WTC11 (cell line): ENCODE results near the gene VILL. TPM values are rescaled to one million over a fixed set of nuclear protein-coding genes. Genes with fewer than 3 reads are reported as not detected.

Experiments
- ATAC-seq: fragments of 200-7000 bp; cut with Tn5 transposase; 2 replicates; pipeline ENCODE4 v1.10.0; 2021; ENCODE audit warnings: mild to moderate bottlenecking, moderate library complexity
- CTCF ChIA-PET: fragments of 300-600 bp; sonication (Branson Sonifier 250); formaldehyde crosslinking; loops from one replicate; lab custom pipeline; 2021; ENCODE audit warnings: antibody characterized with exemption; lab: Charles Lee
- POLR2A ChIA-PET: fragments of 350-600 bp; sonication (Branson Sonifier 250); formaldehyde crosslinking; loops from one replicate; lab custom pipeline; 2021; ENCODE audit warnings: antibody characterized with exemption; lab: Charles Lee
- DNase-seq: peaks from one replicate; pipeline ENCODE4 v3.0.0; 2021; ENCODE audit warnings: low spot score
- H3K27ac Mint-ChIP-seq: 2 replicates; pipeline ENCODE4 v1.8.0; 2021; ENCODE audit warnings: mixed read lengths
- H3K27me3 Mint-ChIP-seq: 2 replicates; pipeline ENCODE4 v1.8.0; 2021; ENCODE audit warnings: low read depth, mild to moderate bottlenecking, moderate library complexity, mixed read lengths
- H3K36me3 Mint-ChIP-seq: 2 replicates; pipeline ENCODE4 v1.8.0; 2021; ENCODE audit warnings: mixed read lengths
- H3K4me1 Mint-ChIP-seq: 2 replicates; pipeline ENCODE4 v1.8.0; 2022; ENCODE audit warnings: mixed read lengths
- H3K4me3 Mint-ChIP-seq: 2 replicates; pipeline ENCODE4 v1.8.0; 2021; ENCODE audit warnings: mild to moderate bottlenecking, moderate library complexity, mixed read lengths
- H3K9me3 Mint-ChIP-seq: 2 replicates; pipeline ENCODE4 v1.8.0; 2021; ENCODE audit warnings: mixed read lengths
- ATF1 ChIP-seq: sonication (generic); formaldehyde crosslinking; IDR thresholded peaks from 2 replicates; pipeline ENCODE4 v1.8.1; 2023; ENCODE audit warnings: mild to moderate bottlenecking, moderate library complexity, missing genetic modification reagents
- CREB1 ChIP-seq: sonication (generic); formaldehyde crosslinking; IDR thresholded peaks from 2 replicates; pipeline ENCODE4 v1.8.0; 2023; ENCODE audit warnings: mild to moderate bottlenecking, missing genetic modification reagents
- ERG ChIP-seq: fragments of 250-450 bp; sonication (Bioruptor Pico); IDR thresholded peaks from 2 replicates; pipeline ENCODE4 v1.8.0; 2021; ENCODE audit warnings: mild to moderate bottlenecking
- ESRRA ChIP-seq: sonication (generic); formaldehyde crosslinking; IDR thresholded peaks from 2 replicates; pipeline ENCODE4 v1.8.1; 2022; ENCODE audit warnings: mild to moderate bottlenecking, missing genetic modification reagents, borderline replicate concordance
- GTF2I ChIP-seq: fragments of 250-450 bp; sonication (Bioruptor Pico); conservative IDR thresholded peaks from 2 replicates; pipeline ENCODE4 v1.4.0; 2021; ENCODE audit warnings: mild to moderate bottlenecking
- JUN ChIP-seq: sonication (generic); formaldehyde crosslinking; IDR thresholded peaks from 2 replicates; pipeline ENCODE4 v1.8.0; 2023; ENCODE audit warnings: mild to moderate bottlenecking, missing genetic modification reagents
- MAX ChIP-seq: sonication (generic); formaldehyde crosslinking; IDR thresholded peaks from 2 replicates; pipeline ENCODE4 v1.8.0; 2022; ENCODE audit warnings: mild to moderate bottlenecking, missing genetic modification reagents
- NR2C2 ChIP-seq: sonication (generic); formaldehyde crosslinking; IDR thresholded peaks from 2 replicates; pipeline ENCODE4 v1.8.0; 2022; ENCODE audit warnings: mild to moderate bottlenecking, missing genetic modification reagents
- PREB ChIP-seq: sonication (generic); formaldehyde crosslinking; IDR thresholded peaks from 2 replicates; pipeline ENCODE4 v1.8.1; 2022; ENCODE audit warnings: mild to moderate bottlenecking, missing genetic modification reagents, moderate library complexity, borderline replicate concordance
- RELA ChIP-seq: sonication (generic); formaldehyde crosslinking; IDR thresholded peaks from 2 replicates; pipeline ENCODE4 v1.8.1; 2022; ENCODE audit warnings: missing genetic modification reagents, mild to moderate bottlenecking, borderline replicate concordance
- RORB ChIP-seq: fragments of 250-450 bp; sonication (Bioruptor Pico); IDR thresholded peaks from 2 replicates; pipeline ENCODE4 v1.9.0; 2021; ENCODE audit warnings: mild to moderate bottlenecking
- SMAD3 ChIP-seq: sonication (generic); formaldehyde crosslinking; IDR thresholded peaks from 2 replicates; pipeline ENCODE4 v1.8.0; 2022; ENCODE audit warnings: missing genetic modification reagents, mild to moderate bottlenecking, borderline replicate concordance
- SMAD4 ChIP-seq: sonication (generic); formaldehyde crosslinking; IDR thresholded peaks from 2 replicates; pipeline ENCODE4 v1.8.0; 2022; ENCODE audit warnings: mild to moderate bottlenecking, missing genetic modification reagents
- ZBTB43 ChIP-seq: sonication (generic); formaldehyde crosslinking; IDR thresholded peaks from 2 replicates; pipeline ENCODE4 v1.8.1; 2023; ENCODE audit warnings: mild to moderate bottlenecking, missing genetic modification reagents
- ZNF121 ChIP-seq: sonication (generic); formaldehyde crosslinking; IDR thresholded peaks from 2 replicates; pipeline ENCODE4 v1.8.0; 2023; ENCODE audit warnings: missing genetic modification reagents
- ZNF317 ChIP-seq: sonication (generic); formaldehyde crosslinking; IDR thresholded peaks from 2 replicates; pipeline ENCODE4 v1.8.1; 2023; ENCODE audit warnings: low read depth, mild to moderate bottlenecking, moderate library complexity, missing genetic modification reagents, borderline replicate concordance
- ZNF416 ChIP-seq: fragments of 250-450 bp; sonication (Bioruptor Pico); IDR thresholded peaks from 2 replicates; pipeline ENCODE4 v1.9.0; 2021; ENCODE audit warnings: mild to moderate bottlenecking, inconsistent platforms
- ZNF423 ChIP-seq: fragments of 250-450 bp; sonication (Bioruptor Pico); IDR thresholded peaks from 2 replicates; pipeline ENCODE4 v2.1.2; 2022; ENCODE audit warnings: mild to moderate bottlenecking, moderate library complexity
- total RNA-seq: library from RNA; stranded (reverse); gene quantifications from 3 replicates; pipeline ENCODE4 v1.2.3, GENCODE V29; 2021
- TF ChIP-seq, protein P1 (sequence below): sonication (generic); formaldehyde crosslinking; IDR thresholded peaks from 2 replicates; pipeline ENCODE4 v1.8.1; 2022; ENCODE audit warnings: mild to moderate bottlenecking, moderate library complexity, missing genetic modification reagents

VILL gene
- total RNA-seq, 1 experiment from 2014 or later, result 4.7 TPM

DNA sequence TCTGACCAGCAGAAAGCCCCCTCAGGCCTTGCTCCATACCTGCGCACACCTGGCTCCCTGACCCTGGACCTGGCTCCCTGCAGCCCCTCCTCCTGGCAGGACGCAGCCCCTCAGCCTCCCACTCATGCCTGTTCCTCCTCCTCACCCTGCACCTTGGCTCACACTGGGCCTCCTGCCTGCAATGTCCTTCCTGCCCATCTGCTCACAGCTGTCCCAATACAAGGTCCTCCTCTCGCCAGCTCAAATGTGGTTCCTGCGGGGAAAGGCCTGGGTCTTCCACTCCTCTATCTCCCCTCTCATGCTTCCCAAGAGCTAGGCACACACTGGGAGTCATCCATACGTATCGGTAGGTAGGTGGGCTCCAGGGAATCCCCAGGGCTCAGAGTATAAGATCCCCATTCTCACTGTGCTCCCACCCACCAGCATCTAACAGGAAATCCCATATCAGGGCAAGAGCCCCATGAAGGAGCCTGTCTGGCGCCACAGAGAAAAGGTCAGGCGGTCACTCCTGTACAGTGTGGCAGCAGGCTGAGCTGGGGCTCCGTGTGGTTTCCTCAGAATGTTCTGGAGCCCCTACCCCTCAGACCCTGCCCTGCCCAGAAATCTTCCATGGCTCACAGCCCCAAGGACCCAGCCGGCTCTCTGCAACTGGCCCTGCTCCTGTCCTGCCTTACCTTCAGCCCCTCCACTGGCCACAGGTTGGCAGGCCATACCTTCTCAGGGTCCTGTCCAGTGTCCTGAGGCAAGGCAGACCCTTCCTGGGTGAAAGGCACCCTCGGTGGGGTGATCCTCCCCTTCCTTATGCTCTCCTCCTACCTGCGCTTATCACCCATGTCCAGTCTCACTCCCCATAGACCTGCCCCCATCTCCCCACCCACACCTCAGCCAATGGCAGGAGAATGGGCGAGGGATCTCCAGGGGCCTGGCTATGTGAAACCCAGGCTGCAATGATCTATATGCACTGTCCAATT, 28.0 kb downstream of the VILL start:
- H3K27me3 Mint-ChIP-seq, result peaks cover 3% of the 10 kb centered on the region; the same call in 1 of the 2 replicates
- peaks cover 1% of the 10 kb centered on the region for H3K4me1 Mint-ChIP-seq
- peaks cover 30% of the 10 kb centered on the region for H3K36me3 Mint-ChIP-seq
- ChIA-PET POLR2A (no interaction called here), CTCF (interaction anchor here (1.1 kb wide), 1 partner anchor 22 kb away, joined by 3 read pairs; no protein-coding TSS in a partner anchor)
- TF ChIP-seq ZBTB43 (no peak), ZNF121 (CRISPR knock-in tag) (no peak)
- DNase-seq, result no peak
- H3K27ac Mint-ChIP-seq, result no peak overlapping the region
- H3K4me3 Mint-ChIP-seq, result no peak overlapping the region
- 0 out of 2 replicates have a peak, but pooled peaks cover 3% of the 10 kb centered on the region for H3K9me3 Mint-ChIP-seq
- no peak for ATAC-seq

DNA sequence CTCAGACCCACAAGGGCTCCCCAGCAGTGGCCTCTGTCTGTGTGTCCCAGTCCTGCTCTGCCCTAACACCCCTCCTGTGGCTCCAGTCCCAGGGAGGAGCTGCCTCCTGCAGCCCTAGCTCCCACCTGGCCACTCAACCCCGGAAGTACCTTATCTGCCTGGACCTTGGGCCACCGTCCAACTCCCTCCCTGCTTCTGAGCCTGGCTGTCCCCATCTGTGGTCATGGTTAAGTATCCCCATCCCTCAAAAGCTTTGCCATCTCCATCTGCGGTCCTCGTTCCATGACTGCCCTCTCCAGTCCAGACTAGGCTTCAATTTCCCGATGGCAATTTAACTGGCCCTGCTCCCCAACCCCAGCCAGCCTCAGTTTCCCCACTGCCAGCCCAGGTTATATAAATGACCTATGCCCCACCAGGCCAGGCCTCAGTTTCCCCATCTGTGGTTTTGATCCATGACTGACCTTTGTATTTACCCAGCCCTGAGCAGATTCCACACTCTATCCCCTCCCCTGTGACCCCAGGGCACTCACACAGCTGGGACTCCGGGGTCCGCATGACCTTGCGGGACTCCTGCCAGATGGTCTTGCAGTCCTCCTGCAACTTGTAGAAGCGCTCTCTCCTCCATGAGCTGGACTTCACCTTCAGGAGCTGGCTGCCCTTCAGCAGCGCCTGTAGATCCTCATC, 29.2 kb downstream of the VILL start:
- no peak for DNase-seq
- no peak for ATAC-seq
- Mint-ChIP-seq H3K4me3 (no peak overlapping the region), H3K27me3 (peaks cover 7% of the 10 kb centered on the region; the same call in 1 of the 2 replicates), H3K36me3 (peaks cover 21% of the 10 kb centered on the region), H3K9me3 (0 out of 2 replicates have a peak, but pooled peaks cover 3% of the 10 kb centered on the region), H3K27ac (no peak overlapping the region), H3K4me1 (peaks cover 5% of the 10 kb centered on the region)
- TF ChIP-seq ATF1 (no peak), RELA (CRISPR knock-in tag) (no peak)
- ChIA-PET CTCF (no interaction called here), POLR2A (no interaction called here)

GRCh38 chr3:38020342-38020726, 29.7 kb downstream of the VILL start:
- ATAC-seq, result no peak
- TF ChIP-seq MAX (CRISPR knock-in tag), result no peak
- no peak for TF ChIP-seq JUN (CRISPR knock-in tag)
- no peak for TF ChIP-seq NR2C2 (CRISPR knock-in tag)
- no peak for TF ChIP-seq ZNF121 (CRISPR knock-in tag)
- TF ChIP-seq ZNF317 (CRISPR knock-in tag), result no peak
- TF ChIP-seq, protein P1, sequence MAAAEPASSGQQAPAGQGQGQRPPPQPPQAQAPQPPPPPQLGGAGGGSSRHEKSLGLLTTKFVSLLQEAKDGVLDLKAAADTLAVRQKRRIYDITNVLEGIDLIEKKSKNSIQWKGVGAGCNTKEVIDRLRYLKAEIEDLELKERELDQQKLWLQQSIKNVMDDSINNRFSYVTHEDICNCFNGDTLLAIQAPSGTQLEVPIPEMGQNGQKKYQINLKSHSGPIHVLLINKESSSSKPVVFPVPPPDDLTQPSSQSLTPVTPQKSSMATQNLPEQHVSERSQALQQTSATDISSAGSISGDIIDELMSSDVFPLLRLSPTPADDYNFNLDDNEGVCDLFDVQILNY (CRISPR knock-in tag), result no peak
- no peak for TF ChIP-seq ZBTB43
- no peak for TF ChIP-seq ESRRA
- no peak for TF ChIP-seq ZNF423 (CRISPR knock-in tag)
- TF ChIP-seq, all 79 proteins: peak for 0
- peaks cover 5% of the 10 kb centered on the region for H3K4me1 Mint-ChIP-seq
- H3K4me3 Mint-ChIP-seq, result no peak overlapping the region
- H3K27ac Mint-ChIP-seq, result no peak overlapping the region
- ChIA-PET CTCF (no interaction called here), POLR2A (no interaction called here)
- 0 out of 2 replicates have a peak, but pooled peaks cover 3% of the 10 kb centered on the region for H3K9me3 Mint-ChIP-seq
- DNase-seq, result no peak
- peaks cover 8% of the 10 kb centered on the region; the same call in 1 of the 2 replicates for H3K27me3 Mint-ChIP-seq
- H3K36me3 Mint-ChIP-seq, result peaks cover 16% of the 10 kb centered on the region

- no peak for ATAC-seq
- POLR2A ChIA-PET, result no interaction called here
- TF ChIP-seq JUN (CRISPR knock-in tag) (no peak), ZBTB43 (no peak), GTF2I (no peak), SMAD4 (CRISPR knock-in tag) (no peak), PREB (CRISPR knock-in tag) (no peak), CREB1 (CRISPR knock-in tag) (no peak), ERG (CRISPR knock-in tag) (no peak), ZNF416 (CRISPR knock-in tag) (no peak), RORB (CRISPR knock-in tag) (no peak), SMAD3 (CRISPR knock-in tag) (no peak)
- Mint-ChIP-seq H3K27me3 (peaks cover 16% of the 10 kb centered on the region), H3K27ac (no peak overlapping the region), H3K36me3 (peaks cover 7% of the 10 kb centered on the region), H3K9me3 (no peaks in the 10 kb centered on the region), H3K4me1 (peaks cover 10% of the 10 kb centered on the region), H3K4me3 (no peak overlapping the region)
- DNase-seq, result no peak
- CTCF ChIA-PET, result no interaction called here
These were observed 30.6 kb downstream of the VILL start for GRCh38 chr3:38021196-38021595.
